Measurements from ENCODE around the gene ILDR1.

DNA sequence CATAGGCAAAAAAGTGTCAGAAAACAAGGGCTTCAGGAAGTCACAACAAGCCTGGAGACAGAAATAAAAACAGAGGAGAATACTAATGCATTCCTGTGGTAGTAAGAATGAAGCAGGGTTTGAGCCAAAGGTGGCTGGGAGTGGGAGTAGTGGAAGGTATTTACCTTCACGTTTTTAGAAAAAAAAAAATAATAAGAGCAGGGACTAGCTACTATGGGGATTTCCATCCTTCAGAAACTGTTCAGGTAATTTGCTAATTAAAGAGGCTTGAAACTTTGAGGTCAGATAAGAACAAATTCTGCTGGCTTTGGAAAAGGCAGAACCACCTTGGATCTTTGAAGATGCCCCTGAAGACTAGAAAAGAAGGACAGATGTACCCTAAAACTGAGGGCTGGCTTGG lies 18.4 kb downstream of the ILDR1 start:
- TF ChIP-seq, protein P1, sequence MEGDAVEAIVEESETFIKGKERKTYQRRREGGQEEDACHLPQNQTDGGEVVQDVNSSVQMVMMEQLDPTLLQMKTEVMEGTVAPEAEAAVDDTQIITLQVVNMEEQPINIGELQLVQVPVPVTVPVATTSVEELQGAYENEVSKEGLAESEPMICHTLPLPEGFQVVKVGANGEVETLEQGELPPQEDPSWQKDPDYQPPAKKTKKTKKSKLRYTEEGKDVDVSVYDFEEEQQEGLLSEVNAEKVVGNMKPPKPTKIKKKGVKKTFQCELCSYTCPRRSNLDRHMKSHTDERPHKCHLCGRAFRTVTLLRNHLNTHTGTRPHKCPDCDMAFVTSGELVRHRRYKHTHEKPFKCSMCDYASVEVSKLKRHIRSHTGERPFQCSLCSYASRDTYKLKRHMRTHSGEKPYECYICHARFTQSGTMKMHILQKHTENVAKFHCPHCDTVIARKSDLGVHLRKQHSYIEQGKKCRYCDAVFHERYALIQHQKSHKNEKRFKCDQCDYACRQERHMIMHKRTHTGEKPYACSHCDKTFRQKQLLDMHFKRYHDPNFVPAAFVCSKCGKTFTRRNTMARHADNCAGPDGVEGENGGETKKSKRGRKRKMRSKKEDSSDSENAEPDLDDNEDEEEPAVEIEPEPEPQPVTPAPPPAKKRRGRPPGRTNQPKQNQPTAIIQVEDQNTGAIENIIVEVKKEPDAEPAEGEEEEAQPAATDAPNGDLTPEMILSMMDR (IDR thresholded peaks at IDR 0.05): no peak
- TF ChIP-seq ZFX (IDR thresholded peaks at IDR 0.05; ENCODE audit: borderline replicate concordance): no peak
